ENCODE results near the gene RCOR1.

RCOR1 gene

DNA sequence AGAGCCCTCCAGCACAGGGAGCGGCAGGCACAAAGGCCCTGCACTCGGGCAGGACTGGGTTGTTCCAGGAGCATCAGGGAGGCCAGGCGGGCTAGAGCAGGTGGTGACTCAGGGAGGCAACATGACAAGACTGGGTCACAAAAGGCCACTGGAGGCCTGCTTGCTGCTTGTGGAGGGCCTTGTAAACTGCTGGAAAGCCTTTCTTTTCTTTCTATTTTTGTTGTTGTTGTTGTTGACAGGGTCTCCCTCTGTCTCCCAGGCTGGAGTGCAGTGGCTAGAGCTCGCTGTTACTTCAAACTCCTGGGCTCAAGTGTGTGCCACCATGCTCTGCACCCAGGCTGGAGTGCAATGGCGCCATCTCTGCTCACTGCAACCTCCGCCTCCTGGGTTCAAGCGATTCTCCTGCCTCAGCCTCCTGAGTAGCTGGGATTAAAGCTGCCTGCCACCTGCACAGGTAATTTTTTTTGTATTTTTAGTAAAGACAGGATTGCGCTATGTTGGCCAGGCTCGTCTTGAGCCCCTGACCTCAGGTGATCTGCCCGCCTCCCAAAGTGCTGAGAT, 11.8 kb upstream of the RCOR1 start:
- TF ChIP-seq, protein P1, sequence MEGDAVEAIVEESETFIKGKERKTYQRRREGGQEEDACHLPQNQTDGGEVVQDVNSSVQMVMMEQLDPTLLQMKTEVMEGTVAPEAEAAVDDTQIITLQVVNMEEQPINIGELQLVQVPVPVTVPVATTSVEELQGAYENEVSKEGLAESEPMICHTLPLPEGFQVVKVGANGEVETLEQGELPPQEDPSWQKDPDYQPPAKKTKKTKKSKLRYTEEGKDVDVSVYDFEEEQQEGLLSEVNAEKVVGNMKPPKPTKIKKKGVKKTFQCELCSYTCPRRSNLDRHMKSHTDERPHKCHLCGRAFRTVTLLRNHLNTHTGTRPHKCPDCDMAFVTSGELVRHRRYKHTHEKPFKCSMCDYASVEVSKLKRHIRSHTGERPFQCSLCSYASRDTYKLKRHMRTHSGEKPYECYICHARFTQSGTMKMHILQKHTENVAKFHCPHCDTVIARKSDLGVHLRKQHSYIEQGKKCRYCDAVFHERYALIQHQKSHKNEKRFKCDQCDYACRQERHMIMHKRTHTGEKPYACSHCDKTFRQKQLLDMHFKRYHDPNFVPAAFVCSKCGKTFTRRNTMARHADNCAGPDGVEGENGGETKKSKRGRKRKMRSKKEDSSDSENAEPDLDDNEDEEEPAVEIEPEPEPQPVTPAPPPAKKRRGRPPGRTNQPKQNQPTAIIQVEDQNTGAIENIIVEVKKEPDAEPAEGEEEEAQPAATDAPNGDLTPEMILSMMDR (IDR thresholded peaks at IDR 0.05), result no peak
- H3K27me3 ChIP-seq, result no peaks in the 10 kb centered on the region

DNA sequence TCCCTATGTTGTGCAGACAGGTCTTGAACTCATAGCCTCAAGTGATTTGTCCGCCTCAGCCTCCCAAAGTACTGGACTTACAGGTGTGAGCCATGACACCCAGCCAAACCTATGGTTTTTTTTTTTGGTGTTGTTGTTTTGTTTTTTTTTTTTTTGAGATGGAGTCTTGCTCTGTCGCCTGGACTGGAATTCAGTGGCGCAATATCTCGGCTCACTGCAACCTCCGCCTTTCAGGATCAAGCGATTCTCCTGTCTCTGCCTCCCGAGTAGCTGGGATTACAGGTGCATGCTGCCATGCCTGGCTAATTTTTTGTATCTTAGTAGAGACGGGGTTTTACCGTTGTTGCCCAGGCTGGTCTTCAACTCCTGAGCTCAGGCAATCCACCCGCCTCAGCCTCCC, 11.3 kb upstream of the RCOR1 start:
- no peaks in the 10 kb centered on the region for H3K36me3 ChIP-seq
- no peaks in the 10 kb centered on the region for H3K9me3 ChIP-seq
- H3K27ac ChIP-seq, result no peak overlapping the region
- no peaks in the 10 kb centered on the region for H3K27me3 ChIP-seq
- no peak overlapping the region for H3K4me3 ChIP-seq (ENCODE audit: low read depth in 1 of 2, low read length in 1 of 2)
- H3K4me1 ChIP-seq (ENCODE audit: control insufficient read depth in 1 of 2, insufficient read depth in 1 of 2, low read depth in 1 of 2, low read length in 1 of 2), result peaks cover 22% of the 10 kb centered on the region in 2 experiments
- TF ChIP-seq, protein P1 (IDR thresholded peaks at IDR 0.05), result no peak

More for the DNA sequence above, 11.8 kb upstream of the RCOR1 start:
- no peak overlapping the region for H3K27ac ChIP-seq
- H3K4me3 ChIP-seq (ENCODE audit: low read depth in 1 of 2, low read length in 1 of 2), result no peak overlapping the region
- H3K4me1 ChIP-seq (ENCODE audit: control insufficient read depth in 1 of 2, insufficient read depth in 1 of 2, low read depth in 1 of 2, low read length in 1 of 2), result peaks cover 22% of the 10 kb centered on the region in 2 experiments
- no peaks in the 10 kb centered on the region for H3K36me3 ChIP-seq
- H3K9me3 ChIP-seq, result no peaks in the 10 kb centered on the region

DNA sequence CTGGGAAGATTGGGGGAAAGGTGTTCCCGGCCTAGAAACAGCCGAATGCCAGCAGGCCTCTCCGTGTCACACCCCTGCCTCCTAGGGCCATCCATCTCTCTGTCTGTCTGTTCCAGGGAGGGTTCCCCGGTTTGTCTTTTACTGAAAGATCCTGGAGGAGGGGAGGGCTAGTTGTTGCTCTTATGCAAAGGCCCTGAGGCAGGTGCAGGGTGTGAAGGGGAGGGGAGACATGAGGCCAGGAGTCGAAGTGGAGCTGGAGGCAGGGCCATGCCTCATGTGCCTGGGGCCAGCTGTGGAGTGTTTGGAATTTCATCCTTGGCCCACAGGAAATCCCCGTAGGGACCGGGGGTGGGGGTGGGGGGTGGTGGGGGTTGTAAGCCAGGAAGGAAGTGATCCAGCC, 8.7 kb upstream of the RCOR1 start:
- TF ChIP-seq, protein P1 (IDR thresholded peaks at IDR 0.05), result no peak
- H3K36me3 ChIP-seq, result no peaks in the 10 kb centered on the region

DNA sequence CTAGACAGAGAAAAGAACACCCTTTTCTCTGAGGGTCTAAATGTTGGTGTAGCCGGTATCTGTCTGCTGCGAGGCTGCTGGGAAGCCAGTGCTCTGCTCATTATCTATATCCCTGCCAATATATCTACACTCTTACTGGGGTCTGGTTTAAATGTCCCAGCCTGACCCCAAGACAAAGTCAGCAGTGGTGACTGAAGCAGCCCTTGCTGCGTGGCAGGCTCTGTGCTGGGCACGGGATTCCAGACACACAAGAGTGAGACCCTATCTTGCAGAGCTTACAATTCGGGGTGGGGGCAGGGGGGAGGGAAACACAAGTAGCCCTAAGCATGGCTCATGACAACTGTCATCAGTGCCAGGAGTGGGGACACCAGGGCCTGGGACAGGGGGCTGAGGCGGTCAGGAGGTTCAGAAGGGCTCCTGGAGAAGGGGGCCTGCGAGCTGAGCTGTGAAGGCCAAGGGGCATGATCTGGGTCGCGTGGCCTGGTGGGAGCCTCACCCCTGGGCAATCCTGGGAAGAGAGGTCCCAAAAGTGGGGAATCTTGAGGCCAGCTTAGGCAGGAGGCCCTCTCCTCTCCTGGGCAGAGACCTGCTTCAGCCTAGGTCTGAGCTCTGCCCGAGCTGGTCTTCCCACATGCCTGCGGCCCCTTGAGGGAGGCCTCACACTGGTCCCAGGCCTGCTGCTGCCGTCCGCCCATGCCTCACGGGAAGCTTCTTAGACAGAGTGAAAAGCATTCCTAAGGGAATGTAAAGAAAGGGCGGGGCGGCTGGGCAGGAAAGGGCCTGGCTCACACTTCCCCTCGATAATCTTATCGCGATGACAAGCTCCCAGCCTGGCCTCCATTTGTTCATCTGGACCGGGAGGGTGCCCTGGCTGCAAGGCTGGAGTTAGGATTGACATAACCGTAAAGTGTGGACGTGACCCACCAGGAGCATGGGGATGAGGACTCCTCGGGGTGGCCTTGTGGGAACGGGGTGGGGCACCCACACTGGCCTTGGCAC, 7.3 kb upstream of the RCOR1 start:
- H3K4me3 ChIP-seq (ENCODE audit: low read depth in 1 of 2, low read length in 1 of 2), result no peak overlapping the region
- H3K27ac ChIP-seq, result no peak overlapping the region
- H3K4me1 ChIP-seq (ENCODE audit: control insufficient read depth in 1 of 2, insufficient read depth in 1 of 2, low read depth in 1 of 2, low read length in 1 of 2), result peaks cover 0 to under 1% of the 10 kb centered on the region in 2 experiments
- no peaks in the 10 kb centered on the region for H3K9me3 ChIP-seq
- TF ChIP-seq, protein P1 (IDR thresholded peaks at IDR 0.05), result no peak
- H3K36me3 ChIP-seq, result no peaks in the 10 kb centered on the region
- no peaks in the 10 kb centered on the region for H3K27me3 ChIP-seq

More for the DNA sequence above, 8.7 kb upstream of the RCOR1 start:
- H3K27me3 ChIP-seq, result no peaks in the 10 kb centered on the region
- no peak overlapping the region for H3K27ac ChIP-seq
- no peak overlapping the region for H3K4me3 ChIP-seq (ENCODE audit: low read depth in 1 of 2, low read length in 1 of 2)
- H3K9me3 ChIP-seq, result no peaks in the 10 kb centered on the region
- peaks cover 13 to 15% of the 10 kb centered on the region in 2 experiments for H3K4me1 ChIP-seq (ENCODE audit: control insufficient read depth in 1 of 2, insufficient read depth in 1 of 2, low read depth in 1 of 2, low read length in 1 of 2)

DNA sequence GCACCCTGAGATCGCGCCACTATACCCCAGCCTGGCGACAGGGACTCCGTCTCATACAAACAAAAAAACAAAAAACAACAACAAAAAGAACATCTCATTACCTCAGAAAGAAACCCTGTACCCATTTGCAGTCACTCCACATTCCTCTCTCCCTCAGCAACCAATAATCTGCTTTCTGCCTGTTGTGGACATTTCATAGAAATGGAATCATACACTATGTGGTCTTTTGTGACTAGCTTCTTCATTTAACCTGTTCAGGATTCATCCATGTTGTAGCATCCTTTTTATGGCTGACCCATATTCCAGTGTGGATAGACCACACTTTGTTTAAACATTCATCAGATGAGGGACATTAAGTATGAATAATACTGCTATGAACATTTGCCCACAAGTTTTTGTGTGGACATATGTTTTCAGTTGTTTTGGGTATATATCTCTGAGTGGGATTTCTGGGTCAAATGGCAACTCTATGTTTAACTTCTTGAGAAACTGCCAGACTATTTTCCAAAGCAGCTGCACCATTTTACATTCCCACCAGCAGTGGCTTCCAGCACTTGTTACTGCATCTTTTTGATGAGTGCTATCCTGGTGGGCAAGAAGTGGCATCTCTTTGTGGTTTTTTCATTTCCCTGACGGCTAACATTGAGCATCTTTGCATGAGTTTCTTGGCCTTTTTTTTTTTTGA, 5.9 kb upstream of the RCOR1 start:
- no peak overlapping the region for H3K27ac ChIP-seq
- TF ChIP-seq, protein P1 (IDR thresholded peaks at IDR 0.05), result no peak
- H3K4me1 ChIP-seq (ENCODE audit: control insufficient read depth in 1 of 2, insufficient read depth in 1 of 2, low read depth in 1 of 2, low read length in 1 of 2), result peaks cover 5 to 7% of the 10 kb centered on the region in 2 experiments
- H3K9me3 ChIP-seq, result no peaks in the 10 kb centered on the region
- no peak overlapping the region for H3K4me3 ChIP-seq (ENCODE audit: low read depth in 1 of 2, low read length in 1 of 2)
- no peaks in the 10 kb centered on the region for H3K36me3 ChIP-seq
- H3K27me3 ChIP-seq, result no peaks in the 10 kb centered on the region

All from neutrophil (primary cell).